DND-41 (cell line): ENCODE measurements around the gene SYNDIG1.

ENCODE experiments used
- EZH2 ChIP-seq: IDR thresholded peaks from 3 replicates; pipeline ENCODE4 v1.6.1; 2012; ENCODE audit warnings: borderline replicate concordance, low read depth, mild to moderate bottlenecking, moderate library complexity, low read length, inconsistent platforms; ENCODE audit not compliant: severe bottlenecking
- TF ChIP-seq, protein P1 (sequence below): IDR thresholded peaks from 2 replicates; pipeline ENCODE4 v1.5.1; 2012; ENCODE audit warnings: borderline replicate concordance, low read length, moderate library complexity, mild to moderate bottlenecking; ENCODE audit not compliant: poor library complexity, severe bottlenecking; ENCODE audit errors: extremely low read depth

DNA sequence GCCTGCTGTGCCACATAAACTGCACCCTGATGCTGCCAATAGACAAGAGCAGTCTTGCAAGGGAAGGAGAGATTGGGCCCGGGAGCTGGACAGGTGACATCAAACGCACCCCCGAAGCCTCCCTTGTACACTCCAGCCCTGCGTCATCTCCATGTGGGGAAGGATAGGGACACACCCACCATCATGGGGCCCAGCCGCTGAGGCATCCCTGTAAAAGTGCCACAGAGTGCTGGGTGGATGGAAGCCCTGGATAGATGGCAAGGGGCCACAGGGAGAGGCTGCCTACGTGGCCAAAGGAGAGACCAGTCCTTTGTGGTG is 117.1 kb downstream of the SYNDIG1 start:
- TF ChIP-seq, protein P1, sequence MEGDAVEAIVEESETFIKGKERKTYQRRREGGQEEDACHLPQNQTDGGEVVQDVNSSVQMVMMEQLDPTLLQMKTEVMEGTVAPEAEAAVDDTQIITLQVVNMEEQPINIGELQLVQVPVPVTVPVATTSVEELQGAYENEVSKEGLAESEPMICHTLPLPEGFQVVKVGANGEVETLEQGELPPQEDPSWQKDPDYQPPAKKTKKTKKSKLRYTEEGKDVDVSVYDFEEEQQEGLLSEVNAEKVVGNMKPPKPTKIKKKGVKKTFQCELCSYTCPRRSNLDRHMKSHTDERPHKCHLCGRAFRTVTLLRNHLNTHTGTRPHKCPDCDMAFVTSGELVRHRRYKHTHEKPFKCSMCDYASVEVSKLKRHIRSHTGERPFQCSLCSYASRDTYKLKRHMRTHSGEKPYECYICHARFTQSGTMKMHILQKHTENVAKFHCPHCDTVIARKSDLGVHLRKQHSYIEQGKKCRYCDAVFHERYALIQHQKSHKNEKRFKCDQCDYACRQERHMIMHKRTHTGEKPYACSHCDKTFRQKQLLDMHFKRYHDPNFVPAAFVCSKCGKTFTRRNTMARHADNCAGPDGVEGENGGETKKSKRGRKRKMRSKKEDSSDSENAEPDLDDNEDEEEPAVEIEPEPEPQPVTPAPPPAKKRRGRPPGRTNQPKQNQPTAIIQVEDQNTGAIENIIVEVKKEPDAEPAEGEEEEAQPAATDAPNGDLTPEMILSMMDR: no peak
- TF ChIP-seq EZH2: no peak
